Body of pancreas (tissue), 4 donors: ENCODE results near the gene CDKAL1. TPM values are rescaled to one million over a fixed set of nuclear protein-coding genes. Genes with fewer than 3 reads are reported as not detected.

Source experiments
- ATAC-seq: fragments of 150-250 bp; one replicate; pipeline ENCODE4 v1.9.1; 2016
- DNase-seq, 4 donors: peaks; one replicate each; pipeline ENCODE4 v3.0.0-alpha.2; 2019
- H3K27ac ChIP-seq, 4 donors: fragments of 200-600 bp; sonication (generic); 1 replicate in 3 of 4; 2 replicates in 1 of 4; pipeline versions ENCODE4 v1.5.1 to v1.6.1; 2016 to 2019; ENCODE audit warnings: mild to moderate bottlenecking in 1 of 4, mixed read lengths in 1 of 4, moderate library complexity in 1 of 4
- H3K27me3 ChIP-seq, 2 donors: fragments of 200-600 bp; sonication (generic); one replicate each; pipeline ENCODE4 v1.6.0; 2016; ENCODE audit warnings: mild to moderate bottlenecking in 1 of 2
- H3K36me3 ChIP-seq, 2 donors: fragments of 200-600 bp; sonication (generic); replicated peaks in 1 of 2; 2 replicates each; pipeline ENCODE4 v1.5.1; 2016; ENCODE audit warnings: low read depth in 2 of 2; ENCODE audit not compliant: insufficient read depth in 1 of 2
- H3K4me1 ChIP-seq: fragments of 200-600 bp; sonication (generic); one replicate; pipeline ENCODE4 v1.6.0; 2016
- H3K4me3 ChIP-seq, 2 donors: fragments of 200-600 bp; sonication (generic); 1 replicate in 1 of 2; 2 replicates in 1 of 2; pipeline ENCODE4 v1.5.1; 2016 to 2019
- H3K9me3 ChIP-seq, 3 donors: fragments of 200-600 bp; sonication (generic); 1 replicate in 2 of 3; 2 replicates in 1 of 3; pipeline ENCODE4 v1.5.1; 2016
- POLR2A ChIP-seq, 3 donors: fragments of 450-650 bp; IDR thresholded peaks; one replicate each; pipeline ENCODE4 v1.6.1; 2016; ENCODE audit warnings: antibody characterized with exemption in 3 of 3, mild to moderate bottlenecking in 2 of 3
- WGBS, 2 donors: methylation state at CpG; one replicate each; pipeline ENCODE4 v1.1.5; 2017; 5-methylcytosine and 5-hydroxymethylcytosine counted together
- intact Hi-C: fragments of 100-400 bp; cut with DNase I; formaldehyde crosslinking; loops from one replicate; pipeline ENCODE4 v1.15.1; 2023
- total RNA-seq, 2 donors: library from RNA; depleted of rRNA; stranded (reverse); fragments of >200 nt; gene quantifications; one replicate each; pipeline ENCODE4 v1.1.0, GENCODE V29; 2016
- TF ChIP-seq, protein P1 (sequence below), 7 experiments: fragments of 450-650 bp in 4 of 7; fragments of 200-600 bp in 3 of 7; sonication (generic) in 3 of 7; IDR thresholded peaks; one replicate each; pipeline ENCODE4 v1.5.1; 2016 to 2019; ENCODE audit warnings: antibody characterized with exemption in 7 of 7

Gene CDKAL1
- total RNA-seq, 2 donors from 2014 or later: 16.3 to 18.1 TPM

GRCh38 chr6:21208796-21209186, 674.5 kb downstream of the CDKAL1 start:
- intact Hi-C loops: no loop called here
- TF ChIP-seq POLR2A (IDR thresholded peaks at IDR 0.05): no peak
- TF ChIP-seq, protein P1, sequence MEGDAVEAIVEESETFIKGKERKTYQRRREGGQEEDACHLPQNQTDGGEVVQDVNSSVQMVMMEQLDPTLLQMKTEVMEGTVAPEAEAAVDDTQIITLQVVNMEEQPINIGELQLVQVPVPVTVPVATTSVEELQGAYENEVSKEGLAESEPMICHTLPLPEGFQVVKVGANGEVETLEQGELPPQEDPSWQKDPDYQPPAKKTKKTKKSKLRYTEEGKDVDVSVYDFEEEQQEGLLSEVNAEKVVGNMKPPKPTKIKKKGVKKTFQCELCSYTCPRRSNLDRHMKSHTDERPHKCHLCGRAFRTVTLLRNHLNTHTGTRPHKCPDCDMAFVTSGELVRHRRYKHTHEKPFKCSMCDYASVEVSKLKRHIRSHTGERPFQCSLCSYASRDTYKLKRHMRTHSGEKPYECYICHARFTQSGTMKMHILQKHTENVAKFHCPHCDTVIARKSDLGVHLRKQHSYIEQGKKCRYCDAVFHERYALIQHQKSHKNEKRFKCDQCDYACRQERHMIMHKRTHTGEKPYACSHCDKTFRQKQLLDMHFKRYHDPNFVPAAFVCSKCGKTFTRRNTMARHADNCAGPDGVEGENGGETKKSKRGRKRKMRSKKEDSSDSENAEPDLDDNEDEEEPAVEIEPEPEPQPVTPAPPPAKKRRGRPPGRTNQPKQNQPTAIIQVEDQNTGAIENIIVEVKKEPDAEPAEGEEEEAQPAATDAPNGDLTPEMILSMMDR (IDR thresholded peaks at IDR 0.05): no peak
- H3K36me3 ChIP-seq: no peaks in the 10 kb centered on the region
- no peaks in the 10 kb centered on the region for H3K27me3 ChIP-seq
- no peak overlapping the region for H3K27ac ChIP-seq
- no peak for DNase-seq
- WGBS, 2 donors: 83 to 90% methylated on average over 5 of the region's 5 CpGs
- no peaks in the 10 kb centered on the region for H3K9me3 ChIP-seq
- no peak for ATAC-seq
- no peaks in the 10 kb centered on the region for H3K4me1 ChIP-seq
- no peak overlapping the region for H3K4me3 ChIP-seq

- ATAC-seq (no peak), DNase-seq (no peak)
- no peak overlapping the region for H3K4me3 ChIP-seq
- intact Hi-C loops: no loop called here
- TF ChIP-seq, protein P1 (IDR thresholded peaks at IDR 0.05): no peak
- TF ChIP-seq POLR2A (IDR thresholded peaks at IDR 0.05): no peak
- WGBS, 2 donors: 87 to 88% methylated on average over 3 of the region's 3 CpGs
- H3K9me3 ChIP-seq: no peaks in the 10 kb centered on the region
- no peaks in the 10 kb centered on the region for H3K36me3 ChIP-seq
- no peaks in the 10 kb centered on the region for H3K27me3 ChIP-seq
- no peak overlapping the region for H3K27ac ChIP-seq
- no peaks in the 10 kb centered on the region for H3K4me1 ChIP-seq
Observed at GRCh38 chr6:21213492-21213891, 679.2 kb downstream of the CDKAL1 start.

GRCh38 chr6:21214738-21215448, 680.6 kb downstream of the CDKAL1 start:
- H3K9me3 ChIP-seq: no peaks in the 10 kb centered on the region
- no peak overlapping the region for H3K27ac ChIP-seq
- H3K27me3 ChIP-seq: no peaks in the 10 kb centered on the region
- DNase-seq (no peak), ATAC-seq (no peak)
- intact Hi-C loops: no loop called here
- H3K36me3 ChIP-seq: no peaks in the 10 kb centered on the region
- no peaks in the 10 kb centered on the region for H3K4me1 ChIP-seq
- no peak overlapping the region for H3K4me3 ChIP-seq
- TF ChIP-seq POLR2A (IDR thresholded peaks at IDR 0.05): no peak
- TF ChIP-seq, protein P1 (IDR thresholded peaks at IDR 0.05): no peak
- 77 to 86% methylated on average over 5 of the region's 5 CpGs for WGBS, 2 donors

DNA sequence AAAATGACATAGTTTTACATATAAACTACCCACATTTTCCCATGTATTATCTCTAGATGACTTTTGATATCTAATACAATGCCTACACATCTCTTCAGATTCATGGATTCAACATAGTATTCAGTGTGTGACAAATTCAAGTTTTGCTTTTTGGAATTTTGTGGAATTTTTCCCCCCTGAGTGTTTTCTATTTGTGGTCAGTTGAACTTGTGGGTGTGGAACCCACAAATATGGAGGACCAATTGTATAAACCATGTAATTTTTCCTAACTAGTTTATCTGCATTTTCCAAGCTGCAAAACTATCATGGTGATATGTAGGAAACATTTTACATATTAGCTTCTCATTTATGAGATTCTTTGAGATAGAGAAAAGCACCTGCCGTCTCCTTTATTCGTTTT, 685.0 kb downstream of the CDKAL1 start:
- 94 to 97% methylated on average over 2 of the region's 2 CpGs for WGBS, 2 donors

More for the DNA sequence above, 685.0 kb downstream of the CDKAL1 start:
- H3K9me3 ChIP-seq: no peaks in the 10 kb centered on the region
- DNase-seq (no peak), ATAC-seq (no peak)
- H3K4me3 ChIP-seq: no peak overlapping the region
- H3K27ac ChIP-seq: peak overlapping the region in 1 of 4 donors; percentile 52
- H3K4me1 ChIP-seq: no peaks in the 10 kb centered on the region
- intact Hi-C loops: no loop called here
- H3K36me3 ChIP-seq: no peaks in the 10 kb centered on the region
- TF ChIP-seq, protein P1 (IDR thresholded peaks at IDR 0.05): no peak
- TF ChIP-seq POLR2A (IDR thresholded peaks at IDR 0.05): no peak
- no peaks in the 10 kb centered on the region for H3K27me3 ChIP-seq
